K562 (cell line): Measurements from ENCODE around the gene DEDD2. TPM values are rescaled to one million over a fixed set of nuclear protein-coding genes. Genes with fewer than 3 reads are reported as not detected.
A peak's percentile ranks its signal among the peaks of the same experiment; 100 is the strongest.

Source experiments
- NFATC3 ChIP-seq: fragments of 450-650 bp; IDR thresholded peaks from 2 replicates; pipeline ENCODE4 v1.6.1; 2017; ENCODE audit warnings: mild to moderate bottlenecking
- PML ChIP-seq: IDR thresholded peaks from 2 replicates; pipeline ENCODE4 v1.6.1; 2012; ENCODE audit warnings: low read length, inconsistent platforms
- POLR2H ChIP-seq: IDR thresholded peaks from 2 replicates; pipeline ENCODE4 v1.6.1; 2016; ENCODE audit warnings: missing genetic modification characterization, low read depth, mild to moderate bottlenecking, control low read depth, missing compliant biosample characterization, moderate library complexity
- TCFL5 ChIP-seq: fragments of 250-450 bp; sonication (Bioruptor Pico); conservative IDR thresholded peaks from 2 replicates; pipeline ENCODE4 v1.6.1; 2021; ENCODE audit warnings: mild to moderate bottlenecking, moderate library complexity, matching md5 sums
- TOE1 ChIP-seq, 2 experiments: fragments of 450-650 bp in 1 of 2; sonication (generic) in 1 of 2; formaldehyde crosslinking in 1 of 2; IDR thresholded peaks; 2 replicates each; pipeline versions ENCODE4 v1.7.1 to v1.8.0; 2016 to 2022; ENCODE audit warnings: borderline replicate concordance in 2 of 2, mild to moderate bottlenecking in 2 of 2, antibody characterized with exemption in 1 of 2, inconsistent platforms in 1 of 2, low read depth in 1 of 2, missing genetic modification reagents in 1 of 2, moderate library complexity in 1 of 2
- TSC22D4 ChIP-seq: fragments of 450-650 bp; IDR thresholded peaks from 2 replicates; pipeline ENCODE4 v1.6.1; 2016; ENCODE audit warnings: missing genetic modification characterization, missing biosample characterization, control low read depth
- U2AF2 ChIP-seq: fragments of 200-400 bp; formaldehyde crosslinking; optimal IDR thresholded peaks from 2 replicates; pipeline ENCODE3; 2017; ENCODE audit warnings: low read depth, mild to moderate bottlenecking, low read length
- ZNF146 ChIP-seq: IDR thresholded peaks from one replicate; pipeline ENCODE4 v1.6.1; 2018; ENCODE audit warnings: missing compliant biosample characterization; ENCODE audit not compliant: unreplicated experiment
- polyA plus RNA-seq, 8 experiments: library from polyadenylated mRNA; depleted of rRNA in 4 of 8; stranded (reverse) in 5 of 8; unstranded in 3 of 8; fragments of >200 nt; fragmentation: Nextera tagmentation in 2 of 8; fragmentation: Illumina TruSeq in 1 of 8; extraction: Ambion mirVana in 2 of 8; extraction: Trizol in 1 of 8; gene quantifications; 2 replicates each; pipeline versions ENCODE4 v1.2.1 to v1.2.3, GENCODE V29; 2011 to 2014; ENCODE audit warnings: inconsistent platforms in 1 of 8, missing spikeins in 1 of 8
- total RNA-seq, 7 experiments: library from RNA; depleted of rRNA in 6 of 7; stranded (reverse); fragments of >200 nt in 6 of 7; fragmentation: Illumina TruSeq in 2 of 7; extraction: Trizol in 2 of 7; gene quantifications; 2 replicates each; pipeline versions ENCODE4 v1.2.1 to v1.2.3, GENCODE V29; 2011 to 2021; ENCODE audit warnings: low replicate concordance in 1 of 7
- TF ChIP-seq, protein P1 (sequence below), 2 experiments: fragments of 450-650 bp; formaldehyde crosslinking in 1 of 2; IDR thresholded peaks; 2 replicates each; pipeline versions ENCODE4 v1.4.0 to v1.6.1; 2014 to 2020; ENCODE audit warnings: mild to moderate bottlenecking in 2 of 2, borderline replicate concordance in 1 of 2, low read depth in 1 of 2
- TF ChIP-seq, protein P2 (sequence below): sonication (generic); formaldehyde crosslinking; IDR thresholded peaks from 2 replicates; pipeline ENCODE4 v1.8.1; 2023; ENCODE audit warnings: mild to moderate bottlenecking, missing genetic modification reagents
- TF ChIP-seq, protein P3 (sequence below): conservative IDR thresholded peaks from 2 replicates; pipeline ENCODE4 v1.6.1; 2011; ENCODE audit warnings: low read depth, mild to moderate bottlenecking, low read length; ENCODE audit not compliant: control insufficient read depth

Gene DEDD2
- total and polyA plus RNA-seq, 9 of the 15 experiments (the other 6 are each of a cell fraction or from before 2014, with no cell fraction given) = 4.3 to 43.0 (median 29.2) TPM

DNA sequence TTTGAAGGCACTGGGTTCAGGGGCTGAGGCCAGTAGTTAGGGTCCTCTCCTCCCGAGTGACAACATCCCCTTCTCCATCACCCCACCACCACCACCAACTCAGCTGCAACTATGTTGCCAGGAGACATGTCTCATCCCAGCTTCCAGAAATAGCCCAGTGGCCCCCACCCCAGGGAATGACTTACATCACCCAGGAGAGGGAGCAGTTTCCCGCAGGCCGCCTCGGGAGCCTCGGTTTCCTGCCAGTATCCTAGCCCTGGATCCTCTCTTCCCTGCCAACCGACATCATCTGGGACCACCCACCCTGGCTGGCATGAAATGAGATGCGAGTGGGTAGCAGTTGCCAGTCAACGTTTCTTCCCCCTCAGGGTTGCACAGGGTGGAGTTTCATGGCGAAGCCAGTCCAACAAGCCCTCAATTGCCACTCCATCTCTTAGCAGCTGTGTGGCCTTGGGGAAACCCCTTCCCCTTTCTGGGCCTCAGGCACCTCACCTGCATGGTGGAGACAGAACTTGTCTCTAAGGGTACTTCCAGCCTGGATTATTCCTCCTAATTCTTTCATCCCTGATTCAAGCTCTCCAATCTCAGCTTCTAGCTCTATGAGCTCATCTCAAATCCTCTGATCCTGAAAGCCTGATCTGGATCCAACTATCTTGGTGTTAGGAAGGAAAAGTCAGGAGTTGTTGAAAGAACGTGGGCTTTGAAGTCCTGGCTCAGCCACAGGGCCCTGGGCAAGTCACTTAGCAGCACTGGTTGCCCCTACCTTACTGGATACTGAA lies 28.9 kb upstream of the DEDD2 start (continued):
- TF ChIP-seq, protein P1, sequence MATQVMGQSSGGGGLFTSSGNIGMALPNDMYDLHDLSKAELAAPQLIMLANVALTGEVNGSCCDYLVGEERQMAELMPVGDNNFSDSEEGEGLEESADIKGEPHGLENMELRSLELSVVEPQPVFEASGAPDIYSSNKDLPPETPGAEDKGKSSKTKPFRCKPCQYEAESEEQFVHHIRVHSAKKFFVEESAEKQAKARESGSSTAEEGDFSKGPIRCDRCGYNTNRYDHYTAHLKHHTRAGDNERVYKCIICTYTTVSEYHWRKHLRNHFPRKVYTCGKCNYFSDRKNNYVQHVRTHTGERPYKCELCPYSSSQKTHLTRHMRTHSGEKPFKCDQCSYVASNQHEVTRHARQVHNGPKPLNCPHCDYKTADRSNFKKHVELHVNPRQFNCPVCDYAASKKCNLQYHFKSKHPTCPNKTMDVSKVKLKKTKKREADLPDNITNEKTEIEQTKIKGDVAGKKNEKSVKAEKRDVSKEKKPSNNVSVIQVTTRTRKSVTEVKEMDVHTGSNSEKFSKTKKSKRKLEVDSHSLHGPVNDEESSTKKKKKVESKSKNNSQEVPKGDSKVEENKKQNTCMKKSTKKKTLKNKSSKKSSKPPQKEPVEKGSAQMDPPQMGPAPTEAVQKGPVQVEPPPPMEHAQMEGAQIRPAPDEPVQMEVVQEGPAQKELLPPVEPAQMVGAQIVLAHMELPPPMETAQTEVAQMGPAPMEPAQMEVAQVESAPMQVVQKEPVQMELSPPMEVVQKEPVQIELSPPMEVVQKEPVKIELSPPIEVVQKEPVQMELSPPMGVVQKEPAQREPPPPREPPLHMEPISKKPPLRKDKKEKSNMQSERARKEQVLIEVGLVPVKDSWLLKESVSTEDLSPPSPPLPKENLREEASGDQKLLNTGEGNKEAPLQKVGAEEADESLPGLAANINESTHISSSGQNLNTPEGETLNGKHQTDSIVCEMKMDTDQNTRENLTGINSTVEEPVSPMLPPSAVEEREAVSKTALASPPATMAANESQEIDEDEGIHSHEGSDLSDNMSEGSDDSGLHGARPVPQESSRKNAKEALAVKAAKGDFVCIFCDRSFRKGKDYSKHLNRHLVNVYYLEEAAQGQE (IDR thresholded peaks at IDR 0.05; ENCODE audit: borderline replicate concordance) = peak; percentile 83
- TF ChIP-seq, protein P1 (CRISPR knock-in tag; IDR thresholded peaks at IDR 0.05; ENCODE audit: low read depth) = no peak
- TF ChIP-seq TSC22D4 (tag) (no peak), PML (0 out of 2 replicates have a peak, but pooled peaks have one; percentile 42), ZNF146 (CRISPR knock-in tag) (no peak), TOE1 (IDR thresholded peaks at IDR 0.05; ENCODE audit: borderline replicate concordance) (0 out of 2 replicates have a peak, but pooled peaks have one; percentile 26), TOE1 (CRISPR knock-in tag; IDR thresholded peaks at IDR 0.05; ENCODE audit: borderline replicate concordance, low read depth) (no peak), U2AF2 (no peak), NFATC3 (no peak), POLR2H (no peak), TCFL5 (CRISPR knock-in tag) (no peak)
- TF ChIP-seq, protein P2, sequence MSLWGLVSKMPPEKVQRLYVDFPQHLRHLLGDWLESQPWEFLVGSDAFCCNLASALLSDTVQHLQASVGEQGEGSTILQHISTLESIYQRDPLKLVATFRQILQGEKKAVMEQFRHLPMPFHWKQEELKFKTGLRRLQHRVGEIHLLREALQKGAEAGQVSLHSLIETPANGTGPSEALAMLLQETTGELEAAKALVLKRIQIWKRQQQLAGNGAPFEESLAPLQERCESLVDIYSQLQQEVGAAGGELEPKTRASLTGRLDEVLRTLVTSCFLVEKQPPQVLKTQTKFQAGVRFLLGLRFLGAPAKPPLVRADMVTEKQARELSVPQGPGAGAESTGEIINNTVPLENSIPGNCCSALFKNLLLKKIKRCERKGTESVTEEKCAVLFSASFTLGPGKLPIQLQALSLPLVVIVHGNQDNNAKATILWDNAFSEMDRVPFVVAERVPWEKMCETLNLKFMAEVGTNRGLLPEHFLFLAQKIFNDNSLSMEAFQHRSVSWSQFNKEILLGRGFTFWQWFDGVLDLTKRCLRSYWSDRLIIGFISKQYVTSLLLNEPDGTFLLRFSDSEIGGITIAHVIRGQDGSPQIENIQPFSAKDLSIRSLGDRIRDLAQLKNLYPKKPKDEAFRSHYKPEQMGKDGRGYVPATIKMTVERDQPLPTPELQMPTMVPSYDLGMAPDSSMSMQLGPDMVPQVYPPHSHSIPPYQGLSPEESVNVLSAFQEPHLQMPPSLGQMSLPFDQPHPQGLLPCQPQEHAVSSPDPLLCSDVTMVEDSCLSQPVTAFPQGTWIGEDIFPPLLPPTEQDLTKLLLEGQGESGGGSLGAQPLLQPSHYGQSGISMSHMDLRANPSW = no peak
- TF ChIP-seq, protein P3, sequence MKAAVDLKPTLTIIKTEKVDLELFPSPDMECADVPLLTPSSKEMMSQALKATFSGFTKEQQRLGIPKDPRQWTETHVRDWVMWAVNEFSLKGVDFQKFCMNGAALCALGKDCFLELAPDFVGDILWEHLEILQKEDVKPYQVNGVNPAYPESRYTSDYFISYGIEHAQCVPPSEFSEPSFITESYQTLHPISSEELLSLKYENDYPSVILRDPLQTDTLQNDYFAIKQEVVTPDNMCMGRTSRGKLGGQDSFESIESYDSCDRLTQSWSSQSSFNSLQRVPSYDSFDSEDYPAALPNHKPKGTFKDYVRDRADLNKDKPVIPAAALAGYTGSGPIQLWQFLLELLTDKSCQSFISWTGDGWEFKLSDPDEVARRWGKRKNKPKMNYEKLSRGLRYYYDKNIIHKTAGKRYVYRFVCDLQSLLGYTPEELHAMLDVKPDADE = 0 out of 2 replicates have a peak, but pooled peaks have one; percentile 31
